GM12891 (cell line): ENCODE measurements around the gene CFAP92.

Source experiments
- DNase-seq: peaks from one replicate; pipeline ENCODE4 v3.0.0; 2011; ENCODE audit warnings: low spot score; ENCODE audit not compliant: insufficient read length
- FAIRE-seq: peaks from 2 replicates; lab custom pipeline; 2011; peaks lifted over from hg19 to GRCh38; lab: Jason Lieb, UNC
- PAX5 ChIP-seq: IDR thresholded peaks from 2 replicates; pipeline ENCODE4 v1.6.1; 2011; ENCODE audit warnings: low read length, moderate library complexity, mild to moderate bottlenecking; ENCODE audit not compliant: insufficient read depth, severe bottlenecking
- POLR2A ChIP-seq: IDR thresholded peaks from 2 replicates; pipeline ENCODE4 v1.6.1; 2011; ENCODE audit warnings: low read depth, low read length, control low read depth
- POLR2AphosphoS5 ChIP-seq: IDR thresholded peaks from 2 replicates; pipeline ENCODE4 v1.6.1; 2011; ENCODE audit warnings: low read depth, low read length, control low read depth
- POU2F2 ChIP-seq: IDR thresholded peaks from 2 replicates; pipeline ENCODE4 v1.6.1; 2011; ENCODE audit warnings: low read depth, mild to moderate bottlenecking, control low read depth, low read length, moderate library complexity
- SPI1 ChIP-seq: IDR thresholded peaks from 2 replicates; pipeline ENCODE4 v1.6.1; 2011; ENCODE audit warnings: low read depth, low read length, control low read depth
- TAF1 ChIP-seq: IDR thresholded peaks from 2 replicates; pipeline ENCODE4 v1.6.1; 2011; ENCODE audit warnings: low read depth, low read length, control low read depth

CFAP92 gene

DNA sequence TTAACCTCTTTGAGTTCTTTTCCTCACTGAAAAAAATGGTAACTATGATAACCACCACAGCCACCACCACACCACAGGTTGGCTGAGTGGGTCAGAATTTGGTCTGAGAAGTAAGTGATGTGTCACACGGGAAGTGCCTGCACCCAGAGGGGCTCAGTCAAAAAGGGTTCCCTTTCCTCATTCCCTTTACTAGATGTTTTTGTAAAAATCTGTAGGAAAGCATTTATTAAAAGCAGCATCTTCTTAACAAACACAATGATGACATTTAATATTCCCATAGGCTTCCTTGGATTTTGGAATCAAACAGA lies 23.2 kb downstream of the CFAP92 start:
- TF ChIP-seq TAF1 (no peak), POLR2AphosphoS5 (no peak), POU2F2 (no peak), SPI1 (no peak), PAX5 (no peak), POLR2A (no peak)
- no peak for FAIRE-seq
- no peak for DNase-seq

DNA sequence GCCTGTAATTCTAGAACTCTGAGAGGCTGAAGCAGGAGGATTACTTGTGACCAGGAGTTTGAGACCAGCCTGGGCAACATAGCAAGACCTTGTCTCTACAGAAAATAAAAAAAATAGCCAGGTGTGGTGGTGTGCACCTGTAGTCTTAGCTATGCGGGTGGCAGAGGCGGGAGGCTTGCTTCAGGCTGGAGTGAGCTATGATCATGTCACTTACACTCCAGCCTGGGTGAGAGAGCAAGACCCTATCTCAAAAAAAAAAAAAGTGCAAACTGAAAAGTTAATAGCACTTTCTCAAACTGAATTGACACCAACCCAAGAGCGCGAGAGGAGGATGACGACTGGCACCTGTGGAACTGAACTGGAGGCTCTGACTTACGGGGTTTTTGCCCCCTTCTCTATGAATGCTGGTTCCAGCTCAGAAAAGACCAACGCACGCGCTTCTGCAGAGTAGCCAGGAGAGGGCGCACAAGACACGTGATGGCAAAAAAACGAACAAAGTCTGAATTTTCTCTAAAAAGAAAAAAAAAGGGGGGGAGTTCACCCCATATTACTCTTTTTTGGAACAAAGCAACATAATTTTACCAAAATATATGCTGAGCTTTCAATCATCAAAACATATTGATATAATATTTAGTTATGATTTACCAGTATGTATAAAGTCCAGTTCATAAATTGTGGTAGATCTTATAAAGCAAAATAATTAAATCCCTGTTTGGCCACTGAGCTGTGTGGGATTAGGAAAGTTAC lies 23.7 kb downstream of the CFAP92 start:
- no peak for DNase-seq
- peak; percentile 5 for FAIRE-seq
- TF ChIP-seq POU2F2, result no peak
- no peak for TF ChIP-seq POLR2AphosphoS5
- TF ChIP-seq POLR2A, result no peak
- no peak for TF ChIP-seq PAX5
- TF ChIP-seq SPI1, result no peak
- no peak for TF ChIP-seq TAF1

DNA sequence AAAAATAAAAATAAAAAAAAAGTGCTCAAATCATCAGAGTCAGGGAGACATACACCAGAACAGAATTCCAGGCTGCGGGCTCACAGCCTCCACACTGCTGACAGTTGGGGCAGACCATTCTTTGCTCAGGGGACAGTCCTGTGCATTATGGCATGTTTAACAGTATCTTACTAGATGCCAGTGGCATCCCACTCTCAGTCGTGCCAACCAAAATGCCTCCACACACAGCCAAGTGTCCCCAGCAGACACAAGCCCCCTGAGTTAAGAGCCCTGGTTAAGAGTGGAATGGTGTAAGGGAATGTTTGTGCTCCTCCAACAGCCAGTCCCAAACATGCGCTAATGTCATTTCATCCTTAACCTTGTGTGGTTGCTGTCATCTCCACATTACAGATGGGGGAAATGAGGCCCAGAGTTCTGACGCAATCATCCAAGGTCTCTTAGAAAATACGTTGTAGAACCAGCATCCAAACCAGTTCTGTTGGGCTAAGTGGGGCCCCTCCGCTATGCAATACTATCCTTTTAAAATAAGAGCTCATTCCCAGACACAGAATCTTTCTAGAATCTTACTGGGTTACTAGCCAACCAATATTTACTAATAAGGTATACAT lies 26.0 kb downstream of the CFAP92 start:
- FAIRE-seq, result no peak
- TF ChIP-seq TAF1 (no peak), SPI1 (no peak), POU2F2 (no peak), PAX5 (no peak), POLR2A (no peak), POLR2AphosphoS5 (no peak)
- no peak for DNase-seq

GRCh38 chr3:128965818-128966217 lies 28.1 kb downstream of the CFAP92 start:
- no peak for TF ChIP-seq TAF1
- TF ChIP-seq POLR2AphosphoS5, result no peak
- no peak for TF ChIP-seq SPI1
- no peak for DNase-seq
- no peak for FAIRE-seq

DNA sequence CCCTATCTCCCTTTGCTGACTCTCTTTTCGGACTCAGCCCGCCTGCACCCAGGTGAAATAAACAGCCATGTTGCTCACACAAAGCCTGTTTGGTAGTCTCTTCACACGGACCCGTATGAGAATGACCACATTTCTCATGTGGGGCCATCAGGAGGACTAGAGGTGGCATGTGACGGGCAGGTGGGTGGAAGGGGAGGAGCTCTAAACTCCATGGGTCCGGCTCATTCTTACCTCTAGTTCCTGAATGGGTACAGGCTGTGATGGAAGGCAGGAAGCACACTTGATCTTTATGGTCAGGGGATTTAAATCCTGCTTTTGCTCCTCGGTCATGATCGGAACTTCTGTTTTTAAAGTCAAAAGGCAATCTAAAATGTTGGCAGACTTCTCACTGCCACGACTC lies 28.6 kb downstream of the CFAP92 start:
- DNase-seq, result no peak
- FAIRE-seq, result no peak
- TF ChIP-seq POU2F2 (no peak), POLR2AphosphoS5 (no peak), POLR2A (no peak), SPI1 (no peak), PAX5 (no peak), TAF1 (no peak)

- TF ChIP-seq POLR2AphosphoS5 (no peak), POU2F2 (no peak), PAX5 (no peak), SPI1 (no peak)
- DNase-seq, result no peak
- no peak for FAIRE-seq
These were observed 37.4 kb downstream of the CFAP92 start for GRCh38 chr3:128956440-128956839.

GRCh38 chr3:128950223-128950938 lies 43.5 kb downstream of the CFAP92 start:
- DNase-seq (no peak), FAIRE-seq (no peak)
- TF ChIP-seq TAF1 (no peak), POLR2A (no peak)

- TF ChIP-seq POU2F2 (no peak), SPI1 (no peak), PAX5 (no peak), POLR2AphosphoS5 (no peak), POLR2A (no peak), TAF1 (no peak)
- DNase-seq (no peak), FAIRE-seq (no peak)
These were observed 44.7 kb downstream of the CFAP92 start for GRCh38 chr3:128949158-128949557.

GRCh38 chr3:128946411-128946810 lies 47.5 kb downstream of the CFAP92 start:
- no peak for DNase-seq
- TF ChIP-seq TAF1, result no peak
- no peak for TF ChIP-seq SPI1
- TF ChIP-seq POLR2A, result no peak
- TF ChIP-seq PAX5, result no peak
- TF ChIP-seq POLR2AphosphoS5, result no peak
- TF ChIP-seq POU2F2, result no peak
- no peak for FAIRE-seq

- no peak for FAIRE-seq
- no peak for DNase-seq
- no peak for TF ChIP-seq TAF1
- no peak for TF ChIP-seq POU2F2
- TF ChIP-seq POLR2A, result no peak
These were observed 48.0 kb downstream of the CFAP92 start for GRCh38 chr3:128945878-128946175.
